Mesendoderm (in vitro differentiated cells): ENCODE measurements around the gene NLRP1.

Source experiments
- DNase-seq: peaks from one replicate; pipeline ENCODE4 v3.0.0; 2013
- H2AK5ac ChIP-seq: 2 replicates; pipeline ENCODE4 v1.6.1; 2013; ENCODE audit warnings: low read length, inconsistent platforms
- H2BK120ac ChIP-seq: 2 replicates; pipeline ENCODE4 v1.6.1; 2013; ENCODE audit warnings: low read depth, mild to moderate bottlenecking, low read length, moderate library complexity, mixed read lengths
- H2BK15ac ChIP-seq: replicated peaks from 2 replicates; pipeline ENCODE4 v1.6.1; 2013; ENCODE audit warnings: low read depth, mild to moderate bottlenecking, moderate library complexity
- H2BK5ac ChIP-seq: 2 replicates; pipeline ENCODE4 v1.6.1; 2013; ENCODE audit warnings: low read length, inconsistent platforms
- H3K18ac ChIP-seq: 2 replicates; pipeline ENCODE4 v1.6.1; 2013; ENCODE audit warnings: mild to moderate bottlenecking, low read length, mixed read lengths
- H3K23ac ChIP-seq: one replicate; pipeline ENCODE4 v1.6.1; 2013; ENCODE audit warnings: low read length
- H3K27ac ChIP-seq: 2 replicates; pipeline ENCODE4 v1.5.1; 2013; ENCODE audit warnings: low read depth, mild to moderate bottlenecking, inconsistent platforms, low read length, moderate library complexity
- H3K27me3 ChIP-seq: 2 replicates; pipeline ENCODE4 v1.6.1; 2013; ENCODE audit warnings: low read length, control low read depth, mild to moderate bottlenecking, inconsistent platforms; ENCODE audit not compliant: insufficient read depth, poor library complexity
- H3K36me3 ChIP-seq: 2 replicates; pipeline ENCODE4 v1.6.1; 2013; ENCODE audit warnings: low read length, inconsistent platforms; ENCODE audit not compliant: control insufficient read depth, insufficient read depth
- H3K4ac ChIP-seq: one replicate; pipeline ENCODE4 v1.6.1; 2013; ENCODE audit warnings: low read depth, mild to moderate bottlenecking, low read length, moderate library complexity
- H3K4me1 ChIP-seq: 2 replicates; pipeline ENCODE4 v1.6.1; 2013; ENCODE audit warnings: low read depth, low read length, inconsistent platforms; ENCODE audit not compliant: control insufficient read depth
- H3K4me2 ChIP-seq: 2 replicates; pipeline ENCODE4 v1.6.1; 2013; ENCODE audit warnings: low read length
- H3K4me3 ChIP-seq: 2 replicates; pipeline ENCODE4 v1.5.1; 2013; ENCODE audit warnings: mild to moderate bottlenecking, low read length
- H3K56ac ChIP-seq: one replicate; pipeline ENCODE4 v1.6.1; 2013; ENCODE audit warnings: low read length
- H3K79me1 ChIP-seq: 2 replicates; pipeline ENCODE4 v1.6.1; 2013; ENCODE audit warnings: low read length, inconsistent platforms
- H3K79me2 ChIP-seq: 2 replicates; pipeline ENCODE4 v1.6.1; 2013; ENCODE audit warnings: mild to moderate bottlenecking, low read length; ENCODE audit not compliant: control insufficient read depth, insufficient read depth
- H3K9ac ChIP-seq: 2 replicates; pipeline ENCODE4 v1.6.1; 2013; ENCODE audit warnings: low read length, inconsistent platforms
- H4K5ac ChIP-seq: one replicate; pipeline ENCODE4 v1.6.1; 2013; ENCODE audit warnings: low read length
- H4K8ac ChIP-seq: one replicate; pipeline ENCODE4 v1.6.1; 2013; ENCODE audit warnings: low read depth, mild to moderate bottlenecking, control low read depth, low read length, moderate library complexity
- WGBS: extraction: QIAGEN DNeasy Blood & Tissue Kit; methylation state at CpG from one replicate; pipeline ENCODE4 v1.1.7; 2013; ENCODE audit warnings: low lambda C conversion rate, missing lambda C conversion rate; ENCODE audit not compliant: insufficient coverage; ENCODE audit errors: extremely low coverage; 5-methylcytosine and 5-hydroxymethylcytosine counted together

NLRP1 gene

GRCh38 chr17:5514976-5515375 is 69.3 kb downstream of the NLRP1 start:
- Histone ChIP-seq H3K4me3 (no peak overlapping the region), H2BK5ac (no peak overlapping the region), H4K5ac (no peak overlapping the region), H3K79me2 (no peaks in the 10 kb centered on the region), H3K79me1 (no peaks in the 10 kb centered on the region), H3K27ac (no peak overlapping the region), H3K56ac (no peak overlapping the region), H3K23ac (no peak overlapping the region), H4K8ac (no peak overlapping the region), H3K27me3 (no peaks in the 10 kb centered on the region), H2AK5ac (no peak overlapping the region), H3K9ac (no peak overlapping the region), H3K18ac (no peak overlapping the region), H2BK15ac (no peak overlapping the region), H2BK120ac (no peak overlapping the region), H3K4ac (no peak overlapping the region), H3K36me3 (no peaks in the 10 kb centered on the region), H3K4me1 (no peaks in the 10 kb centered on the region), H3K4me2 (no peak overlapping the region)
- WGBS = no CpG with 5 or more reads among the region's 10 CpGs
- DNase-seq = no peak

DNA sequence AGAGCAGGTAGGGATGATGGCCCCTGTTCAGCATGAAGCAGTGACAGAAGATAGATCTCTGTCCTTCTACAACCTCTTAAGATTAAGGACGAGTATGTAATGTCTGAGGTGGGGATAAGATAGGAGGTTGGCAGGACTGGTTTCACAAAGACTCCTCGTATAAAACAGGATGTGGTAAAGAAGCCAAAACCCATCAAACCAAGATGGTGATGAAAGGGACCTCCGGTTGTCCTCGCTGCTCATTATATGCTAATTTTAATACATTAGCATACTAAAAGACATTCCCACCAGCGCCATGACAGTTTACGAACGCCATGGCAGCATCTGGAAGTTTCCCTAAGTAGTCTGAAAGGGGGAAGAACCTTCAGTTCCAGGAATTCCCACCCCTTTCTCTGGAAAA is 70.7 kb downstream of the NLRP1 start:
- Histone ChIP-seq H3K27me3 (no peaks in the 10 kb centered on the region), H3K79me2 (no peaks in the 10 kb centered on the region), H3K79me1 (no peaks in the 10 kb centered on the region), H3K56ac (no peak overlapping the region), H3K18ac (no peak overlapping the region), H3K23ac (no peak overlapping the region), H3K4ac (no peak overlapping the region), H2BK120ac (no peak overlapping the region), H3K4me1 (no peaks in the 10 kb centered on the region), H3K9ac (no peak overlapping the region), H3K4me3 (no peak overlapping the region), H4K5ac (no peak overlapping the region), H3K27ac (no peak overlapping the region), H4K8ac (no peak overlapping the region), H2BK5ac (no peak overlapping the region), H3K4me2 (no peak overlapping the region), H2AK5ac (no peak overlapping the region), H2BK15ac (no peak overlapping the region), H3K36me3 (no peaks in the 10 kb centered on the region)
- peak; percentile 57 for DNase-seq
- WGBS = no CpG with 5 or more reads among the region's 7 CpGs

DNA sequence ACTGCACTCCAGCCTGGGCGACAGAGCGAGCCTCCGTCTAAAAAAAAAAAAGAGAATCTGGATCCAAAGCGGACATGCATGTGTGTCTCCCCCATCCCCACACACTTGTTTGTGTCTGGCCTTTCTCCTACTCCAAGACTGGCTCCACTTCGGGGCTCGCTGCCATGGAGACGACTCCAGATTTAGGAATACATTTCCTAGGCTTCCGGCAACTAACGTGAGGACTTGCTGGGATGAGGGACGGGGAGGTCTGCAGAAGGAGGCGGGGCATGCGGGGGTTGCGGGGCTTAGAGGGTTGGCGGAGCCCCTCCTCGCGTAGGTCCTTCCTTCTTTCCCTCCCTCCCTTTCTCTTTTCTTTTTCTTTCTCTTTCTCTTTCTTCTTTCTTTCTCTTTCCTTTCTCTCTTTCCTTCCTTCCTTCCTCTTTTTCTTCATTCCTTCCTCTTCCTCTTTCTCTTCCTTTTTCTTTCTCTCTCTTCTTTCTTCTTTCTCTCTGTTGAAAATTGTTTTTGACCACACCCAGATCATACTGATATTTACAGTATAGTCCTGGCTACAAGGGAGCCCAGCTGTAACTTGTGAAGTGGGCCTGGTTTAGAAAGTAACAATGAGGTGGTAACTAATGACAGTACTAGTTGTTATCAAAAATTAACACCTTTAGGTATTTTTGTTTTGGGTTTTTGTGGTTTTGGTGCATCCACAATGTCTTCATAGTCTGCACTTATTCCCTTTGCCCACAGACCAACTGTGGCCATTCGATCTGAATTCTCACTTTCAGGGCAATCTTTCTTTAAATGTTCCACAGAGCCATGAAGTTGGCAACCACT is 72.7 kb downstream of the NLRP1 start:
- peak; percentile 48 for DNase-seq
- no CpG with 5 or more reads among the region's 17 CpGs for WGBS

DNA sequence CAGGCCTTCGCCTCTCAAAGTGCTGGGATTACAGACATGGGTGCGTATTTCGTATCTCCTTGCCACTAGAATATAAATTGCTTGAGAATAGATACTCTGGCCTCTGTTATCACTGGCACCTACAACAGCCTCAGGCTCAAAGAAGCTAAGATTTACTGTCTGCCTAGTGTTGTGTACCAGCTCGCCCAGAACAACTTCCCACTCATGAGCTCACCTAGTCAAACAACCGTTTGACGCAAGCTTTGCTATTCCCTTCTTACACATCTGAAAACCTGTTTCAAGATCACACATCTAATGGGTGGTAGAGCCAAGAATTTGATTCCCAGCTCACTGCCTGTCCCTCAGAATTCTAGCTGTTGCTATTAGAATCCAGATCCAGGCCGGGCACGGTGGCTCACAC is 73.5 kb downstream of the NLRP1 start:
- H2BK120ac ChIP-seq = no peak overlapping the region
- DNase-seq = no peak
- H3K79me2 ChIP-seq = no peaks in the 10 kb centered on the region
- no peak overlapping the region for H3K9ac ChIP-seq
- no peak overlapping the region for H3K56ac ChIP-seq
- no peak overlapping the region for H2BK15ac ChIP-seq
- H2AK5ac ChIP-seq = no peak overlapping the region
- H3K79me1 ChIP-seq = no peaks in the 10 kb centered on the region
- H3K4ac ChIP-seq = no peak overlapping the region
- no peak overlapping the region for H4K5ac ChIP-seq
- no peak overlapping the region for H3K4me2 ChIP-seq
- H3K4me3 ChIP-seq = no peak overlapping the region
- no peak overlapping the region for H4K8ac ChIP-seq
- H3K18ac ChIP-seq = no peak overlapping the region
- no peak overlapping the region for H2BK5ac ChIP-seq
- no CpG with 5 or more reads among the region's 8 CpGs for WGBS
- no peak overlapping the region for H3K23ac ChIP-seq
- no peaks in the 10 kb centered on the region for H3K4me1 ChIP-seq
- no peaks in the 10 kb centered on the region for H3K36me3 ChIP-seq
- no peaks in the 10 kb centered on the region for H3K27me3 ChIP-seq
- H3K27ac ChIP-seq = no peak overlapping the region

More for the DNA sequence above, 72.7 kb downstream of the NLRP1 start:
- H3K36me3 ChIP-seq = no peaks in the 10 kb centered on the region
- H2AK5ac ChIP-seq = no peak overlapping the region
- no peak overlapping the region for H3K27ac ChIP-seq
- no peak overlapping the region for H3K4me3 ChIP-seq
- no peak overlapping the region for H3K9ac ChIP-seq
- no peak overlapping the region for H3K4ac ChIP-seq
- no peaks in the 10 kb centered on the region for H3K27me3 ChIP-seq
- H3K4me1 ChIP-seq = no peaks in the 10 kb centered on the region
- H2BK120ac ChIP-seq = no peak overlapping the region
- no peak overlapping the region for H3K18ac ChIP-seq
- H3K79me2 ChIP-seq = no peaks in the 10 kb centered on the region
- no peak overlapping the region for H3K4me2 ChIP-seq
- H3K56ac ChIP-seq = no peak overlapping the region
- H3K23ac ChIP-seq = no peak overlapping the region
- H4K5ac ChIP-seq = no peak overlapping the region
- H3K79me1 ChIP-seq = no peaks in the 10 kb centered on the region
- no peak overlapping the region for H2BK15ac ChIP-seq
- no peak overlapping the region for H4K8ac ChIP-seq
- H2BK5ac ChIP-seq = no peak overlapping the region

GRCh38 chr17:5509482-5509881 is 74.8 kb downstream of the NLRP1 start:
- Histone ChIP-seq H3K79me2 (no peaks in the 10 kb centered on the region), H3K18ac (no peak overlapping the region), H3K4me1 (no peaks in the 10 kb centered on the region), H3K23ac (no peak overlapping the region), H4K5ac (no peak overlapping the region), H3K4me2 (no peak overlapping the region), H3K9ac (no peak overlapping the region), H3K4ac (no peak overlapping the region), H3K36me3 (no peaks in the 10 kb centered on the region), H3K27me3 (no peaks in the 10 kb centered on the region), H2BK15ac (no peak overlapping the region), H3K4me3 (no peak overlapping the region), H2AK5ac (no peak overlapping the region), H4K8ac (no peak overlapping the region), H2BK120ac (no peak overlapping the region), H2BK5ac (no peak overlapping the region), H3K56ac (no peak overlapping the region), H3K27ac (no peak overlapping the region), H3K79me1 (no peaks in the 10 kb centered on the region)
- WGBS = no CpG with 5 or more reads among the region's 8 CpGs
- no peak for DNase-seq

DNA sequence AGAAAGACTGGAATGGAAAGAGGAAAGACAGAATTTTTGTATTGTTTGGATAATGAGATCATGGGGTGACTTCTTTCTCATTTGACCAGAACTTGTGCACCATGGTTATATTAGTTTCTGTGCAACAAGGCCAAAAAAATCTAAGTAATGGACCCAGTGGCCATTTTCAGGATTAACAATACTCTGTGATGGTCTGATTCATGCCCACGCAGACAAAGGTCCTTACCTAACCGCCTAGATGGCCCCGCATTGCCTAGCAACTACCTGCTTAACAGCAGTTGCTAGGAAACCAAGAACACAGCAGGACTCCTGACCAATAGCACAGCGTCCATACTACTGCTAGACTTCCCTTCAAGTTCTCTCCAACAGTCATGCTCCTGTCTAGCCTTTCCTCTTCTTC is 75.5 kb downstream of the NLRP1 start:
- Histone ChIP-seq H3K4ac (no peak overlapping the region), H2BK5ac (no peak overlapping the region), H2BK120ac (no peak overlapping the region), H3K18ac (no peak overlapping the region), H3K36me3 (no peaks in the 10 kb centered on the region), H3K56ac (no peak overlapping the region), H2BK15ac (no peak overlapping the region), H3K27me3 (no peaks in the 10 kb centered on the region), H4K5ac (no peak overlapping the region), H3K4me1 (no peaks in the 10 kb centered on the region), H2AK5ac (no peak overlapping the region), H3K9ac (no peak overlapping the region), H3K27ac (no peak overlapping the region), H3K23ac (no peak overlapping the region), H3K79me2 (no peaks in the 10 kb centered on the region), H3K4me3 (no peak overlapping the region), H3K79me1 (no peaks in the 10 kb centered on the region), H3K4me2 (no peak overlapping the region), H4K8ac (no peak overlapping the region)
- WGBS = no CpG with 5 or more reads among the region's 4 CpGs
- DNase-seq = peak; percentile 86
